HG02884 (cell line): ENCODE results near the gene EDEM2.
A peak's percentile ranks its signal among the peaks of the same experiment; 100 is the strongest.
"Not testable (repeated sequence)": the region's sequence is repeated elsewhere in the genome, so short reads cannot be mapped to it uniquely, and the experiment has no call there.

Experiments
- ATAC-seq: cut with Tn5 transposase; IDR thresholded peaks from one replicate; pipeline ENCODE4 v1.9.1; 2021; ENCODE audit warnings: mild to moderate bottlenecking, moderate library complexity; ENCODE audit not compliant: unreplicated experiment

EDEM2 gene

GRCh38 chr20:35171753-35172433 is 24.8 kb upstream of the EDEM2 start, which contains the start of gene PROCR:
TSS of gene PROCR (plus strand) at chr20:35172072. CDS start at chr20:35172155, 83 bp downstream.
- no peak for ATAC-seq

- ATAC-seq = no peak
Measured at GRCh38 chr20:35171438-35171752, 24.3 kb upstream of the EDEM2 start.

GRCh38 chr20:35168701-35169409 is 21.7 kb upstream of the EDEM2 start:
- ATAC-seq = not testable (repeated sequence)

GRCh38 chr20:35167787-35168186 is 20.7 kb upstream of the EDEM2 start:
- ATAC-seq = no peak

- no peak for ATAC-seq
Measured at GRCh38 chr20:35166242-35166830, 19.2 kb upstream of the EDEM2 start.

GRCh38 chr20:35165221-35166185 is 18.4 kb upstream of the EDEM2 start:
- ATAC-seq = no peak

- not testable (repeated sequence) for ATAC-seq
Measured at GRCh38 chr20:35164531-35164930, 17.4 kb upstream of the EDEM2 start.

- ATAC-seq = not testable (repeated sequence)
Measured at GRCh38 chr20:35160341-35160740, 13.2 kb upstream of the EDEM2 start.

GRCh38 chr20:35156978-35157377 is 9.8 kb upstream of the EDEM2 start:
- ATAC-seq = no peak

GRCh38 chr20:35155936-35156335 is 8.8 kb upstream of the EDEM2 start:
- no peak for ATAC-seq

- ATAC-seq = no peak
Measured at GRCh38 chr20:35151736-35152135, 4.6 kb upstream of the EDEM2 start.

GRCh38 chr20:35150846-35151579 is 3.9 kb upstream of the EDEM2 start:
- ATAC-seq = no peak

- peak; percentile 19 for ATAC-seq
Measured at GRCh38 chr20:35147575-35148071, 487 bp upstream of the EDEM2 start.

GRCh38 chr20:35146299-35146919 is 727 bp downstream of the EDEM2 start:
- no peak for ATAC-seq

GRCh38 chr20:35145141-35145564 is 2.0 kb downstream of the EDEM2 start:
- no peak for ATAC-seq

GRCh38 chr20:35144694-35145093 is 2.4 kb downstream of the EDEM2 start:
- ATAC-seq = no peak

GRCh38 chr20:35135867-35136586 is 11.1 kb downstream of the EDEM2 start:
- no peak for ATAC-seq

GRCh38 chr20:35134880-35135279 is 12.3 kb downstream of the EDEM2 start:
- ATAC-seq = no peak

GRCh38 chr20:35134472-35134871 is 12.7 kb downstream of the EDEM2 start:
- no peak for ATAC-seq
